Prostate gland (tissue), 2 donors: ENCODE measurements around the gene CCDC121.

Experiments used
- CTCF ChIP-seq, 4 experiments: fragments of 200-600 bp in 2 of 4; fragments of 450-650 bp in 2 of 4; sonication (generic) in 2 of 4; IDR thresholded peaks; 1 replicate in 3 of 4; 2 replicates in 1 of 4; pipeline ENCODE4 v1.5.1; 2016 to 2019; ENCODE audit warnings: antibody characterized with exemption in 4 of 4, mild to moderate bottlenecking in 2 of 4, moderate library complexity in 2 of 4
- POLR2A ChIP-seq: fragments of 450-650 bp; IDR thresholded peaks from one replicate; pipeline ENCODE4 v1.6.1; 2016; ENCODE audit warnings: antibody characterized with exemption, mild to moderate bottlenecking
- POLR2AphosphoS5 ChIP-seq: sonication (generic); formaldehyde crosslinking; IDR thresholded peaks from one replicate; pipeline ENCODE4 v1.6.1; 2017; ENCODE audit warnings: antibody characterized with exemption

GRCh38 chr2:27583390-27583915 is 45.4 kb downstream of the CCDC121 start:
- TF ChIP-seq POLR2A (no peak), CTCF (IDR thresholded peaks at IDR 0.05) (no peak), POLR2AphosphoS5 (no peak)
